Activated naive CD4-positive, alpha-beta T cell treated with anti-CD3 and anti-CD28 coated beads, Interleukin-2, amount 10 ng/mL, durations not matched to agents 7 days and 5 days (primary cell): ENCODE results near the gene NUDT2.
"Not testable (repeated sequence)": the region's sequence is repeated elsewhere in the genome, so short reads cannot be mapped to it uniquely, and the experiment has no call there.

Experiments
- CTCF ChIA-PET: fragments of 350-600 bp; sonication (Branson Sonifier 250); formaldehyde crosslinking; loops from one replicate; lab custom pipeline; 2021; ENCODE audit warnings: antibody characterized with exemption; lab: Charles Lee
- DNase-seq: peaks from one replicate; pipeline ENCODE4 v3.0.0-alpha.2; 2020
- H3K27ac Mint-ChIP-seq: one replicate; pipeline ENCODE4 v1.8.0; 2021; ENCODE audit warnings: mild to moderate bottlenecking, moderate library complexity, mixed read lengths
- H3K27me3 Mint-ChIP-seq: one replicate; pipeline ENCODE4 v1.8.0; 2021; ENCODE audit warnings: mild to moderate bottlenecking, mixed read lengths
- H3K36me3 Mint-ChIP-seq: one replicate; pipeline ENCODE4 v1.8.0; 2021; ENCODE audit warnings: mixed read lengths
- H3K4me1 Mint-ChIP-seq: one replicate; pipeline ENCODE4 v1.8.0; 2021; ENCODE audit warnings: mixed read lengths
- H3K4me3 Mint-ChIP-seq: one replicate; pipeline ENCODE4 v1.8.0; 2021; ENCODE audit warnings: mild to moderate bottlenecking, moderate library complexity, mixed read lengths
- H3K9me3 Mint-ChIP-seq: one replicate; pipeline ENCODE4 v1.8.0; 2021; ENCODE audit warnings: mixed read lengths

The NUDT2 gene

DNA sequence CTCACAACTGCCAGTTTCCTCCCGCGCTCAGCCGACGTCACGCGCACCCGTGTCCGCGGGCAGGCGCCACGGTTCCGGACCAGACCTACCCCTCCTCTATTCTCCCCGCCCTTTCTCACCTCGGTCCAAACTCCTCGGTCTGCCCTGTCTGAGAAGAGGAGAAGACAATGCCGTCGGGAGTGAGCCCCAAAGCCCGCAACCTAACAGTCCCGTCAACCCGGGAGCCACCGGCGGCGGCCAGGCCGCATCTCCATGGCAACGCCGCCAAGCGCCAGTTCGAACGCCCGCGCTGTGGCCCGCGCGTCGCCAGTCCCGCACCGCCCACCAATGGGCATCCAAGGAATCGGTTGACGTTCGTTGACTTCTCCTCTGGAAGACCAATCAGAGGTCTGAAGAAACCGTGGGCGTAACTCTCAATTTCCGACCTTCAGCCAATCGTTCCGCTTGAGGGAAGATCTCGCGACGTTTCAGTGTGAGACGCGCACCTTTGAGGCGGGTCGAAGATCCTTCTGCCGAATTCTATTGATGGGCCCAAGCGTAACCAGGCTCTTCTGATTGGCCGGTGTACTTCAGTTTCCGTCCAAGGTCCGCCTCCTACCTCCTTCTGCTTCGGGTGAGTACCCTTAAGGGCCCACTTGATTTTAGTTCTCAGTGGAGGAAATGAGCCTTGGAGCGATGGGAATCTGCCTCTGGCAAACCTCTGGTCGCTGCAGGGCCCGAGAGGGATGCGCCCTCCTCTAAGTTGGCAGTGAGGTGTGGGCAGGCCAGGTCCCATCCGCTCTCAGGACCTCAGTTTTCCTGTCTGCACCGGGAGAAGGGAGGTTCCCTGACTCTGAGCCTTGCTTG, at the start of gene NUDT2, which contains the start of gene KIF24:
Gene NUDT2 (plus strand): TSS at position 583 of the 846 bp plus-strand sequence. CDS start 9,471 bp downstream, outside the sequence.
Gene KIF24 (minus strand): TSS at position 282 of the 846 bp plus-strand sequence. CDS start 17,922 bp downstream, outside the sequence.
- no peaks in the 10 kb centered on the region for H3K9me3 Mint-ChIP-seq
- H3K27ac Mint-ChIP-seq = peak within 1 kb of the TSS; percentile 97
- H3K27me3 Mint-ChIP-seq = no peaks in the 10 kb centered on the region
- peak; percentile 98 for DNase-seq
- H3K4me1 Mint-ChIP-seq = peaks cover 43% of the 10 kb centered on the region
- CTCF ChIA-PET = interaction anchor here (1.3 kb wide), 1 partner anchor 50 kb away, joined by 5 read pairs; no protein-coding TSS in a partner anchor
- H3K36me3 Mint-ChIP-seq = peaks cover 3% of the 10 kb centered on the region
- peak within 1 kb of the TSS; percentile 97 for H3K4me3 Mint-ChIP-seq

DNA sequence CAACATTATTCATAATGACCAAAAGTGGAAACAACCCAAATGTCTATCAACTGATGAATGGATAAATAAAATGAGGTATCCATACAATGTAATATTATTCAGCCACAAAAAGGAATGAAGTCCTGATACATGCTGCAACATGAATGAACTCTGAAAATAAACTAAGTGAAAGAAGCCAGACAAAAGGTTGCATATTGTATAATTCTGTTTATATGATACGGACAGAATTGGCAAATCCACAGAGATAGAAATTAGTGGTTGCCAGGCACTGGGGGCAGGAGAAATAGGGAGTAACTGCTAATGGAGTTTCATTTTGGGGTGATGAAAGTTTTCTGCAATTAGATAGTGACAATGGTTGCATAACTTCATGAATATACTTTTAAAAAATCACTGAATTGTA, 47.3 kb upstream of the NUDT2 start:
- Mint-ChIP-seq H3K27me3 (no peaks in the 10 kb centered on the region), H3K27ac (no peak overlapping the region), H3K4me1 (peaks cover 7% of the 10 kb centered on the region), H3K4me3 (no peak overlapping the region), H3K9me3 (no peaks in the 10 kb centered on the region), H3K36me3 (peaks cover 31% of the 10 kb centered on the region)
- DNase-seq = no peak
- CTCF ChIA-PET = no interaction called here

DNA sequence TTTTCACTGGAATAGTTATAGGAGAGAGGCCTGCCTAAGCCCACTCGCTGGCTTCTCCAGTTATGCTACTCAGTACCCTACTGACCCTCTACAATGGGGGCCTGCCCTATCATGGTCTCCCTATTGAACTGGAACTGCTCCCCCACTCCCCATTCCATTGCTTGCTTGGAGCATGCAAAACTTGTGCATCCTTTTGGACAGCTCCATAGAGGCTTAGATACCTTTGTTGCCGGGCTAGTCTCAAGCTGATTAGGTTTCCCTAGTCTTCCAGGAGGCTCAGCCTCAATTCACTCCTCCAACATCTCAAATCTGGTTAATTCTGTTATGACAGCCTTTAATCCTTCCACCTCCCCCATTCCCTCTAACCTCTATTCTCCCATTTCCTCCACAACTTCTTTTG, 40.2 kb upstream of the NUDT2 start:
- no peaks in the 10 kb centered on the region for H3K4me1 Mint-ChIP-seq
- no peak overlapping the region for H3K4me3 Mint-ChIP-seq
- CTCF ChIA-PET = no interaction called here
- no peak for DNase-seq
- H3K9me3 Mint-ChIP-seq = no peaks in the 10 kb centered on the region
- H3K27ac Mint-ChIP-seq = no peak overlapping the region
- H3K36me3 Mint-ChIP-seq = peaks cover 17% of the 10 kb centered on the region
- H3K27me3 Mint-ChIP-seq = no peaks in the 10 kb centered on the region

DNA sequence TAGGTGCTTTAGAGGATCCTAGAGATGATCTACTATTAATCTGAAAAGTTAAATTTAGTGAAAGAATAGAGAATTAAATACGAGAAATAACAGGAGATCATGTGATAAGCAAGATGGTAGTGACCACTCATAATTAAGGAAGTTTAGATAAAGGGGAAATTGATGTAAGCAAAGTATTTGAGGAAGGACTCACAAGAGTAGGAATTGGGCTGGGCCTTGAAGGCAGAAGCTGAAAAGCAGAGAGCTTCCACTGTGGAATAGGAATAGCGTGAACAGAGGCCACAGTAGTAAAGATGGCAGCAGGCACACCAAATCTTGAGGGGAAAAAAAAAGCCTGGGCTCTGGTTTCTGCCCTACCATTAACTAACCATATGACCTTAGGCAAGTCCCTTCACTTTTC, 38.3 kb upstream of the NUDT2 start:
- Mint-ChIP-seq H3K27ac (no peak overlapping the region), H3K9me3 (no peaks in the 10 kb centered on the region), H3K36me3 (peaks cover 14% of the 10 kb centered on the region), H3K4me3 (no peak overlapping the region), H3K27me3 (no peaks in the 10 kb centered on the region), H3K4me1 (no peaks in the 10 kb centered on the region)
- CTCF ChIA-PET = no interaction called here
- DNase-seq = no peak

DNA sequence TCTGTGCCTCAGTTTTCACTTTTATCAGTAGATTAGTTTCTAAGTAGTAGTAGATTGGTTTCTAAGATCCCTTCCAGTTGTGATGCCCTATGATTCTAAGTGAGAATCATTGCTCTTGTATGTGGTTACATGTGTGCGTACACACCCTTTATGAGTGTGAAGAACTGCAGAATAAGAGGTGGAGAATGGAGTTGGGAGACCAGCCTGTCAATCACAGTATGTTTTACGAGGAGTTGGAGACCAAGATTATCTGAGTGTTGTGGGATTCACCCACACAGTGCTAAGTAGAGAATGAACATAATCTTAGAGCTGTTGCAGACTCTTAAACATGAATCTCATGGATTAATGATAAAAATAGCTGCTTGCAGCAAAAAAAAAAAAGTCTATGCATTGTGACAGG, 37.9 kb upstream of the NUDT2 start:
- peaks cover 11% of the 10 kb centered on the region for H3K36me3 Mint-ChIP-seq
- H3K27ac Mint-ChIP-seq = no peak overlapping the region
- DNase-seq = no peak
- no peaks in the 10 kb centered on the region for H3K27me3 Mint-ChIP-seq
- CTCF ChIA-PET = no interaction called here
- no peaks in the 10 kb centered on the region for H3K4me1 Mint-ChIP-seq
- H3K9me3 Mint-ChIP-seq = no peaks in the 10 kb centered on the region
- H3K4me3 Mint-ChIP-seq = no peak overlapping the region

DNA sequence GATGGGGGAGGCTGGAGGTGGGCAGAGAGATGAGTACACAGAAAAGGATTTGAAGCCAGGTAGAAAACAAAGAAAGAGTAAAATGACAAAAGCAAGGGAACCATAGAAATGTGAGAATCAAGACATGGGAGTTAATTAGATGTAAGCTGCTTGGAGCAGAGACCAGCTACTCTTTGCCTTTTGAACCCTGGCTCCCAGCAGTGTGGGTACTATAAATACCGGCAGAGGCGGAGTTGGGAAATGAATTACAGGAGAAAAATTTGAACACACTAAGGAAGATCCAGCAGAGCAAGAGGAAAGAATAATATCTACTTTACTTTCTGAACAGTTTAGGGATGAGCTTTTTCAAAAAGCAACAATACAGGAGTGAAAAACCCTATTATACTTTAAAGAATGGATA, 36.8 kb upstream of the NUDT2 start:
- Mint-ChIP-seq H3K4me1 (no peaks in the 10 kb centered on the region), H3K36me3 (peaks cover 4% of the 10 kb centered on the region), H3K4me3 (no peak overlapping the region), H3K9me3 (no peaks in the 10 kb centered on the region), H3K27ac (no peak overlapping the region), H3K27me3 (no peaks in the 10 kb centered on the region)
- no peak for DNase-seq
- CTCF ChIA-PET = no interaction called here

DNA sequence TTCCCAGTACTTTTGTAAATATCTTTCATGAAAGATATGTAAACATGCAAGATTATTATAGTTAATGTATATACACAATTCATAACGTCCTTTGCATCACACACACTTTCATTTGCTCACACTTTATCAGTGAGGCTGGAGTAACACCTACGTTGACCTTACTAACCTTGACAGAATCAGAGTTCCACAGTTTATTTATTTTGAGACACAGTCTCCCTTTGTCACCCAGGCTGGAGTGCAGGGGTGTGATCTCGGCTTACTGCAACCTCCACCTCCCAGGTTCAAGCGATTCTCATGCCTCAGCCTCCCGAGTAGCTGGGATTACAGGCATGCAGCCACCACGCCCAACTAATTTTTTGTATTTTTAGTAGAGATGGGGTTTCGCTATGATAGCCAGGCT, 28.3 kb upstream of the NUDT2 start:
- H3K36me3 Mint-ChIP-seq, CTCF ChIA-PET, H3K9me3 Mint-ChIP-seq: not testable (repeated sequence)

DNA sequence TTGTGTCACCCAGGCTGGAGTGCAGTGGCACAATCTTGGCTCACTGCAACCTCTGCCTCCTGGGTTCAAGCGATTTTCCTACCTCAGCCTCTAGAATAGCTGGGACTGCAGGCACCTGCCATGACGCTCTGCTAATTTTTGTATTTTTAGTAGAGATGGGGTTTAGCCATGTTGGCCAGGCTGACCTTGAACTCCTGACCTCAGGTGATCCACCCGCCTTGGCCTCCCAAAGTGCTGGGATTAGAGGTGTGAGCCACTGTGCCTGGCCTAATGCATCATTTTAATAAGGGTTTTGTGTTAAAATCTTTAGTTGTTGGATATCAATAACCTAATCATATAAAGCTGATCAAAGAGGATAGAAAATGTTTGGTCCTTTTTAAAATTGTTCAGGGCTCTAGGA, 21.1 kb upstream of the NUDT2 start:
- not testable (repeated sequence) for H3K4me1 Mint-ChIP-seq, H3K27ac Mint-ChIP-seq, H3K9me3 Mint-ChIP-seq, H3K27me3 Mint-ChIP-seq, DNase-seq, H3K4me3 Mint-ChIP-seq
- CTCF ChIA-PET = interaction anchor here (0.6 kb wide), 1 partner anchor 36 kb away, joined by 3 read pairs; no protein-coding TSS in a partner anchor
- H3K36me3 Mint-ChIP-seq = peaks cover 20% of the 10 kb centered on the region

More for the DNA sequence above, 28.3 kb upstream of the NUDT2 start:
- not testable (repeated sequence) for H3K4me3 Mint-ChIP-seq, H3K27ac Mint-ChIP-seq, DNase-seq, H3K27me3 Mint-ChIP-seq, H3K4me1 Mint-ChIP-seq

GRCh38 chr9:34310215-34310614, 19.2 kb upstream of the NUDT2 start:
- H3K27ac Mint-ChIP-seq = no peak overlapping the region
- CTCF ChIA-PET = no interaction called here
- H3K27me3 Mint-ChIP-seq = no peaks in the 10 kb centered on the region
- no peaks in the 10 kb centered on the region for H3K4me1 Mint-ChIP-seq
- peaks cover 14% of the 10 kb centered on the region for H3K36me3 Mint-ChIP-seq
- no peak for DNase-seq
- no peak overlapping the region for H3K4me3 Mint-ChIP-seq
- H3K9me3 Mint-ChIP-seq = no peaks in the 10 kb centered on the region

GRCh38 chr9:34311499-34312185, 17.7 kb upstream of the NUDT2 start:
- H3K9me3 Mint-ChIP-seq = no peaks in the 10 kb centered on the region
- CTCF ChIA-PET = no interaction called here
- no peak overlapping the region for H3K4me3 Mint-ChIP-seq
- H3K4me1 Mint-ChIP-seq = no peaks in the 10 kb centered on the region
- no peak for DNase-seq
- no peak overlapping the region for H3K27ac Mint-ChIP-seq
- H3K36me3 Mint-ChIP-seq = peaks cover 10% of the 10 kb centered on the region
- no peaks in the 10 kb centered on the region for H3K27me3 Mint-ChIP-seq

DNA sequence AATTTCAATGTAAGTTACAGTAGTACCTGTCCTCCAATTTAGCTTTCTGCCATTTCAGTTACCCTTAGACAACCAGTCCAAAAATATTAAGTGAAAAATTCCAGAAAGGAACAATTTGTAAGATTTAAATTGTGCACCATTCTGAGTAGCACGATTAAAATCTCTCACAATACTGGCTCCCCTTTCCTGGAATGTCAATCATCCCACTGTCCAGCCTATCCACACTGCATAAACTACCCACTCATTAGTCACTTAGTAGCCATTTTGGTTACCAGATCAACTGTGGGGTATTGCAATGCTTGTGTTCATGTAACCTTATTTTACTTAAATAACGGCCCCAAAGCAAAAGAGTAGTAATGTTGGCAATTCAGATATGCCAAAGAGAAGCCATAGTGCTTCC, 11.9 kb upstream of the NUDT2 start:
- H3K4me3 Mint-ChIP-seq = no peak overlapping the region
- H3K27ac Mint-ChIP-seq = no peak overlapping the region
- H3K4me1 Mint-ChIP-seq = no peaks in the 10 kb centered on the region
- no peaks in the 10 kb centered on the region for H3K27me3 Mint-ChIP-seq
- DNase-seq = no peak
- no peaks in the 10 kb centered on the region for H3K9me3 Mint-ChIP-seq
- H3K36me3 Mint-ChIP-seq = peaks cover 5% of the 10 kb centered on the region
- CTCF ChIA-PET = interaction anchor here (1.2 kb wide), 1 partner anchor 10 kb away, joined by 3 read pairs; no protein-coding TSS in a partner anchor

GRCh38 chr9:34318163-34318790, 11.1 kb upstream of the NUDT2 start:
- CTCF ChIA-PET = interaction anchor here (1.2 kb wide), 1 partner anchor 10 kb away, joined by 3 read pairs; no protein-coding TSS in a partner anchor
- Mint-ChIP-seq H3K4me3 (no peak overlapping the region), H3K27ac (peak overlapping the region; percentile 28), H3K9me3 (no peaks in the 10 kb centered on the region), H3K27me3 (no peaks in the 10 kb centered on the region), H3K36me3 (peaks cover 5% of the 10 kb centered on the region), H3K4me1 (no peaks in the 10 kb centered on the region)
- no peak for DNase-seq

- peaks cover 5% of the 10 kb centered on the region for H3K36me3 Mint-ChIP-seq
- peaks cover 3% of the 10 kb centered on the region for H3K4me1 Mint-ChIP-seq
- H3K4me3 Mint-ChIP-seq = no peak overlapping the region
- no peak overlapping the region for H3K27ac Mint-ChIP-seq
- no peak for DNase-seq
- H3K27me3 Mint-ChIP-seq = no peaks in the 10 kb centered on the region
- no peaks in the 10 kb centered on the region for H3K9me3 Mint-ChIP-seq
- CTCF ChIA-PET = no interaction called here
Measured at GRCh38 chr9:34321451-34321850, 7.9 kb upstream of the NUDT2 start.

- Mint-ChIP-seq H3K9me3 (no peaks in the 10 kb centered on the region), H3K36me3 (peaks cover 5% of the 10 kb centered on the region), H3K4me1 (peaks cover 15% of the 10 kb centered on the region), H3K27ac (no peak overlapping the region), H3K4me3 (no peak overlapping the region), H3K27me3 (no peaks in the 10 kb centered on the region)
- CTCF ChIA-PET = no interaction called here
- DNase-seq = no peak
Measured at GRCh38 chr9:34322899-34323591, 6.3 kb upstream of the NUDT2 start.
